Measurements from ENCODE around the gene PRMT3. TPM values are rescaled to one million over a fixed set of nuclear protein-coding genes. Genes with fewer than 3 reads are reported as not detected.

Gene PRMT3
- total RNA-seq, 1 experiment from 2014 or later: 22.6 TPM

DNA sequence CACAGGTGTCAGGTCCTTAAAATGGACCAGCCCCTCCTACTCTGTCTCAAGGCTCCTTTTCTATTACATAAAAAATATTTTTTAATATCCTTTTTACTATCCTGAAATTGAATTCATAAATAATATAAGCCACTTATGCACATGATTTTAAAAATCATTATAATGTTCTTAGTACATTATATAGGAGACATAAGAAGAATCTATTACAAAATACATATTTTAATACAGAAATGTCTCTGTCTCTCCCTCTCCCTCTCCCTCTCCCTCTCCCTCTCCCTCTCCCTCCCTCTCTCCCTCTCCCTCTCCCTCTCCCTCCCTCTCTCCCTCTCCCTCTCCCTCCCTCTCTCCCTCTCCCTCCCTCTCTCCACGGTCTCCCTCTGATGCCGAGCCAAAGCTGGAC lies 159.9 kb downstream of the PRMT3 start:
- H2BK12ac ChIP-seq (ENCODE audit: insufficient read length, low read depth, low read length): no peak overlapping the region
- H2BK5ac ChIP-seq (ENCODE audit: insufficient read length, low read length): no peak overlapping the region
- no peak overlapping the region for H3K27ac Mint-ChIP-seq
- H3K4me2 ChIP-seq (ENCODE audit: insufficient read depth, insufficient read length, low read length): no peak overlapping the region
- H3K56ac ChIP-seq (ENCODE audit: insufficient read length, low read depth, low read length): no peak overlapping the region
- H3K79me1 ChIP-seq (ENCODE audit: insufficient read depth, low read depth, low read length, poor library complexity, severe bottlenecking): no peaks in the 10 kb centered on the region
- peaks cover 31 to 32% of the 10 kb centered on the region in 2 experiments for H3K4me1 Mint-ChIP-seq
- peaks cover 4% of the 10 kb centered on the region for H3K4me1 ChIP-seq (ENCODE audit: insufficient read depth, low read length)
- H3T11ph ChIP-seq (ENCODE audit: low read length): no peak overlapping the region
- no peak overlapping the region for H3K18ac ChIP-seq (ENCODE audit: insufficient read length, low read depth, low read length)
- H3K27me3 Mint-ChIP-seq (ENCODE audit: low read depth): peaks cover 8% of the 10 kb centered on the region
- no peak overlapping the region for H3K14ac ChIP-seq (ENCODE audit: insufficient read depth, low read length)
- no peaks in the 10 kb centered on the region for H3K27me3 ChIP-seq (ENCODE audit: insufficient read depth, low read length)
- no peak overlapping the region for H3K9ac ChIP-seq (ENCODE audit: extremely low read depth, insufficient read length, low read length)
- H3K4me3 Mint-ChIP-seq: no peak overlapping the region
- H4K5ac ChIP-seq (ENCODE audit: insufficient read length, low read depth, low read length): no peak overlapping the region
- H2BK120ac ChIP-seq (ENCODE audit: low read depth, low read length, poor library complexity, severe bottlenecking): no peak overlapping the region
- H2BK15ac ChIP-seq (ENCODE audit: low read depth, low read length): no peak overlapping the region
- H3K79me2 ChIP-seq (ENCODE audit: insufficient read depth, low read length): no peaks in the 10 kb centered on the region
- no peaks in the 10 kb centered on the region for H3K9me3 ChIP-seq (ENCODE audit: control insufficient read depth, low read depth, low read length)
- H3K23me2 ChIP-seq (ENCODE audit: insufficient read length, low read depth, low read length, poor library complexity, severe bottlenecking): no peaks in the 10 kb centered on the region
- WGBS (ENCODE audit: extremely low coverage, insufficient read length, low lambda C conversion rate): no CpG with 5 or more reads among the region's 2 CpGs
- H4K20me1 ChIP-seq (ENCODE audit: control insufficient read depth, insufficient read depth, insufficient read length): no peaks in the 10 kb centered on the region
- H4K8ac ChIP-seq (replicated peaks; ENCODE audit: insufficient read length, low read depth, low read length): no peak overlapping the region
- H4K91ac ChIP-seq (ENCODE audit: insufficient read length, low read depth, low read length): no peak overlapping the region
- H2AFZ ChIP-seq (ENCODE audit: low read length): no peak overlapping the region
- no peak overlapping the region for H2BK20ac ChIP-seq (ENCODE audit: low read depth, low read length, poor library complexity, severe bottlenecking)
- H3K27ac ChIP-seq (ENCODE audit: insufficient read length, low read depth, low read length): no peak overlapping the region
- no peak overlapping the region for H2AK5ac ChIP-seq (ENCODE audit: insufficient read length, low read length)
- no peaks in the 10 kb centered on the region; a peak in 2 of 7 replicates for H3K36me3 Mint-ChIP-seq (ENCODE audit: insufficient read depth in 1 of 3, low read depth in 3 of 3)
- no peak overlapping the region for H3K4ac ChIP-seq (ENCODE audit: low read depth, low read length)
- DNase-seq: no peak
- TF ChIP-seq, protein P1, sequence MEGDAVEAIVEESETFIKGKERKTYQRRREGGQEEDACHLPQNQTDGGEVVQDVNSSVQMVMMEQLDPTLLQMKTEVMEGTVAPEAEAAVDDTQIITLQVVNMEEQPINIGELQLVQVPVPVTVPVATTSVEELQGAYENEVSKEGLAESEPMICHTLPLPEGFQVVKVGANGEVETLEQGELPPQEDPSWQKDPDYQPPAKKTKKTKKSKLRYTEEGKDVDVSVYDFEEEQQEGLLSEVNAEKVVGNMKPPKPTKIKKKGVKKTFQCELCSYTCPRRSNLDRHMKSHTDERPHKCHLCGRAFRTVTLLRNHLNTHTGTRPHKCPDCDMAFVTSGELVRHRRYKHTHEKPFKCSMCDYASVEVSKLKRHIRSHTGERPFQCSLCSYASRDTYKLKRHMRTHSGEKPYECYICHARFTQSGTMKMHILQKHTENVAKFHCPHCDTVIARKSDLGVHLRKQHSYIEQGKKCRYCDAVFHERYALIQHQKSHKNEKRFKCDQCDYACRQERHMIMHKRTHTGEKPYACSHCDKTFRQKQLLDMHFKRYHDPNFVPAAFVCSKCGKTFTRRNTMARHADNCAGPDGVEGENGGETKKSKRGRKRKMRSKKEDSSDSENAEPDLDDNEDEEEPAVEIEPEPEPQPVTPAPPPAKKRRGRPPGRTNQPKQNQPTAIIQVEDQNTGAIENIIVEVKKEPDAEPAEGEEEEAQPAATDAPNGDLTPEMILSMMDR (conservative IDR thresholded peaks at IDR 0.05): no peak
- peaks cover 0 to 2% of the 10 kb centered on the region in 2 experiments; a peak in 1 of 5 replicates for H3K9me3 Mint-ChIP-seq
- H3K23ac ChIP-seq (ENCODE audit: insufficient read length, low read depth, low read length): no peak overlapping the region
